B cell (primary cell): Measurements from ENCODE around the gene FBF1. TPM values are rescaled to one million over a fixed set of nuclear protein-coding genes. Genes with fewer than 3 reads are reported as not detected.
"Not testable (repeated sequence)": the region's sequence is repeated elsewhere in the genome, so short reads cannot be mapped to it uniquely, and the experiment has no call there.

ENCODE experiments used
- ATAC-seq: fragments of 200-7000 bp; cut with Tn5 transposase; one replicate; pipeline ENCODE4 v1.10.0; 2021; ENCODE audit warnings: low read depth, mild to moderate bottlenecking, moderate number of reproducible peaks, moderate library complexity
- CTCF ChIA-PET: fragments of 350-600 bp; sonication (Branson Sonifier 250); formaldehyde crosslinking; loops from one replicate; lab custom pipeline; 2021; ENCODE audit warnings: antibody characterized with exemption, inconsistent platforms; lab: Charles Lee
- POLR2A ChIA-PET: fragments of 350-600 bp; sonication (Branson Sonifier 250); formaldehyde crosslinking; loops from one replicate; lab custom pipeline; 2021; ENCODE audit warnings: antibody characterized with exemption; lab: Charles Lee
- DNase-seq: peaks from one replicate; pipeline ENCODE4 v3.0.0; 2013
- H2AFZ ChIP-seq: 2 replicates; pipeline ENCODE4 v1.6.1; 2012; ENCODE audit warnings: mild to moderate bottlenecking, low read depth, low read length; ENCODE audit not compliant: insufficient read depth, poor library complexity, severe bottlenecking
- H3K27ac ChIP-seq, 2 donors: 1 replicate in 1 of 2; 2 replicates in 1 of 2; pipeline ENCODE4 v1.5.1; 2012 to 2013; ENCODE audit warnings: low read length in 2 of 2, mild to moderate bottlenecking in 2 of 2, moderate library complexity in 1 of 2
- H3K27me3 ChIP-seq, 4 experiments: fragments of 200-600 bp in 1 of 4; sonication (generic) in 1 of 4; replicated peaks in 1 of 4; 1 replicate in 2 of 4; 2 replicates in 2 of 4; pipeline versions ENCODE4 v1.6.1 to v1.7.0; 2013 to 2016; ENCODE audit warnings: low read length in 3 of 4, mild to moderate bottlenecking in 2 of 4, mixed read lengths in 1 of 4, moderate library complexity in 1 of 4; ENCODE audit not compliant: insufficient read depth in 4 of 4, control insufficient read depth in 3 of 4; ENCODE audit errors: control extremely low read depth in 1 of 4
- H3K36me3 ChIP-seq, 2 experiments: replicated peaks in 1 of 2; 1 replicate in 1 of 2; 2 replicates in 1 of 2; pipeline versions ENCODE4 v1.6.1 to v1.7.1; 2013; ENCODE audit warnings: low read length in 1 of 2; ENCODE audit not compliant: insufficient read depth in 2 of 2, control insufficient read depth in 1 of 2; ENCODE audit errors: control extremely low read depth in 1 of 2, extremely low read depth in 1 of 2
- H3K4me1 ChIP-seq, 2 donors: fragments of 200-600 bp in 1 of 2; sonication (generic) in 1 of 2; 1 replicate in 1 of 2; 2 replicates in 1 of 2; pipeline versions ENCODE4 v1.5.1 to v1.6.1; 2013 to 2017; ENCODE audit warnings: low read length in 2 of 2; ENCODE audit not compliant: control insufficient read depth in 2 of 2, insufficient read depth in 2 of 2
- H3K4me2 ChIP-seq: replicated peaks from 2 replicates; pipeline ENCODE3; 2012; ENCODE audit warnings: mild to moderate bottlenecking, low read depth, low read length; ENCODE audit not compliant: poor library complexity, severe bottlenecking
- H3K4me3 ChIP-seq, 5 experiments: fragments of 200-600 bp in 1 of 5; sonication (generic) in 1 of 5; 1 replicate in 3 of 5; 2 replicates in 2 of 5; pipeline versions ENCODE4 v1.5.1 to v1.7.0; 2011 to 2016; ENCODE audit warnings: low read length in 4 of 5, mild to moderate bottlenecking in 4 of 5, low read depth in 2 of 5, control low read depth in 1 of 5, moderate library complexity in 1 of 5; ENCODE audit not compliant: insufficient read depth in 1 of 5; ENCODE audit errors: control extremely low read depth in 1 of 5, extremely low read depth in 1 of 5
- H3K79me2 ChIP-seq: fragments of 200-600 bp; sonication (generic); one replicate; pipeline ENCODE4 v1.6.0; 2016; ENCODE audit warnings: low read length; ENCODE audit not compliant: control insufficient read depth, insufficient read depth
- H3K9ac ChIP-seq: fragments of 200-600 bp; sonication (generic); 2 replicates; pipeline ENCODE4 v1.6.1; 2017; ENCODE audit warnings: mild to moderate bottlenecking, low read length, moderate library complexity
- H3K9me3 ChIP-seq, 3 donors: one replicate each; pipeline versions ENCODE4 v1.6.1 to v1.7.1; 2013; ENCODE audit warnings: low read length in 2 of 3; ENCODE audit not compliant: control insufficient read depth in 2 of 3, insufficient read depth in 1 of 3; ENCODE audit errors: control extremely low read depth in 1 of 3
- H4K20me1 ChIP-seq: 2 replicates; pipeline ENCODE4 v1.6.0; 2012; ENCODE audit warnings: mild to moderate bottlenecking, low read length; ENCODE audit not compliant: insufficient read depth, control insufficient read depth, poor library complexity, severe bottlenecking
- H3K27ac Mint-ChIP-seq: one replicate; pipeline ENCODE4 v1.8.0; 2021; ENCODE audit warnings: mixed read lengths
- H3K27me3 Mint-ChIP-seq: one replicate; pipeline ENCODE4 v1.8.0; 2021; ENCODE audit warnings: mixed read lengths
- H3K4me1 Mint-ChIP-seq: one replicate; pipeline ENCODE4 v1.8.0; 2021; ENCODE audit warnings: mixed read lengths
- H3K4me3 Mint-ChIP-seq: one replicate; pipeline ENCODE4 v1.8.0; 2021; ENCODE audit warnings: mixed read lengths
- H3K9me3 Mint-ChIP-seq: one replicate; pipeline ENCODE4 v1.8.0; 2022; ENCODE audit warnings: mixed read lengths; ENCODE audit not compliant: insufficient read depth
- EZH2 ChIP-seq: IDR thresholded peaks from 2 replicates; pipeline ENCODE4 v1.6.1; 2012; ENCODE audit warnings: borderline replicate concordance, low read depth, mild to moderate bottlenecking, moderate library complexity, low read length; ENCODE audit not compliant: insufficient read depth, poor library complexity, severe bottlenecking
- WGBS: methylation state at CpG from one replicate; pipeline ENCODE4 v1.1.5; 2013; ENCODE audit warnings: missing lambda C conversion rate; ENCODE audit not compliant: insufficient coverage; 5-methylcytosine and 5-hydroxymethylcytosine counted together
- intact Hi-C: fragments of 100-400 bp; cut with micrococcal nuclease; formaldehyde crosslinking; loops from one replicate; pipeline ENCODE4 v1.10.0; 2022
- polyA plus RNA-seq: library from polyadenylated mRNA; depleted of rRNA; stranded (reverse); fragments of >200 nt; gene quantifications from 2 replicates; pipeline ENCODE4 v1.2.3, GENCODE V29; 2012
- total RNA-seq, 2 donors: library from RNA; stranded (reverse); fragments of 120-200 nt in 1 of 2; gene quantifications; 1 replicate in 1 of 2; 2 replicates in 1 of 2; pipeline versions ENCODE4 v1.2.3 to v1.2.4, GENCODE V29; 2013 to 2022
- TF ChIP-seq, protein P1 (sequence below): fragments of 200-600 bp; IDR thresholded peaks from one replicate; pipeline ENCODE4 v1.8.0; 2022; ENCODE audit warnings: antibody characterized with exemption, mild to moderate bottlenecking

FBF1 gene
- total and polyA plus RNA-seq, 2 donors (not counting 1 experiment from before 2014, with no cell fraction given), result 21.6 to 31.5 TPM

- H3K27me3 Mint-ChIP-seq, result not testable (repeated sequence)
- peak overlapping the region; percentile 64 for H3K4me3 Mint-ChIP-seq
Measured at GRCh38 chr17:75864887-75865286, 76.0 kb downstream of the FBF1 start.

GRCh38 chr17:75864448-75864871 is 76.4 kb downstream of the FBF1 start:
- peak overlapping the region; percentile 93 for H3K27ac Mint-ChIP-seq
- peak; percentile 88 for ATAC-seq
- CTCF ChIA-PET, result interaction anchor here (0.8 to 3.3 kb wide), 7 partner anchors 9 to 141 kb away, joined by 3 to 13 read pairs (median 3); partner anchors contain the start of genes TRIM65 and WBP2
- Histone ChIP-seq H3K9ac (peak overlapping the region; percentile 3), H3K79me2 (no peaks in the 10 kb centered on the region), H3K4me1 (peaks cover 15 to 23% of the 10 kb centered on the region in 2 donors), H3K4me3 (no peak overlapping the region), H3K4me2 (peak overlapping the region; percentile 48), H3K27me3 (no peaks in the 10 kb centered on the region), H3K36me3 (no peaks in the 10 kb centered on the region), H4K20me1 (no peaks in the 10 kb centered on the region), H2AFZ (peak overlapping the region; percentile 56), H3K9me3 (no peaks in the 10 kb centered on the region), H3K27ac (peak overlapping the region; percentile 78 to 82)
- no peaks in the 10 kb centered on the region for H3K27me3 Mint-ChIP-seq
- WGBS, result 4% methylated on average over 4 of the region's 8 CpGs
- DNase-seq, result peak; percentile 88
- TF ChIP-seq EZH2, result no peak
- TF ChIP-seq, protein P1, sequence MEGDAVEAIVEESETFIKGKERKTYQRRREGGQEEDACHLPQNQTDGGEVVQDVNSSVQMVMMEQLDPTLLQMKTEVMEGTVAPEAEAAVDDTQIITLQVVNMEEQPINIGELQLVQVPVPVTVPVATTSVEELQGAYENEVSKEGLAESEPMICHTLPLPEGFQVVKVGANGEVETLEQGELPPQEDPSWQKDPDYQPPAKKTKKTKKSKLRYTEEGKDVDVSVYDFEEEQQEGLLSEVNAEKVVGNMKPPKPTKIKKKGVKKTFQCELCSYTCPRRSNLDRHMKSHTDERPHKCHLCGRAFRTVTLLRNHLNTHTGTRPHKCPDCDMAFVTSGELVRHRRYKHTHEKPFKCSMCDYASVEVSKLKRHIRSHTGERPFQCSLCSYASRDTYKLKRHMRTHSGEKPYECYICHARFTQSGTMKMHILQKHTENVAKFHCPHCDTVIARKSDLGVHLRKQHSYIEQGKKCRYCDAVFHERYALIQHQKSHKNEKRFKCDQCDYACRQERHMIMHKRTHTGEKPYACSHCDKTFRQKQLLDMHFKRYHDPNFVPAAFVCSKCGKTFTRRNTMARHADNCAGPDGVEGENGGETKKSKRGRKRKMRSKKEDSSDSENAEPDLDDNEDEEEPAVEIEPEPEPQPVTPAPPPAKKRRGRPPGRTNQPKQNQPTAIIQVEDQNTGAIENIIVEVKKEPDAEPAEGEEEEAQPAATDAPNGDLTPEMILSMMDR, result no peak
- POLR2A ChIA-PET, result interaction anchor here (0.6 to 1.6 kb wide), 5 partner anchors 9 to 130 kb away, joined by 3 to 12 read pairs (median 5); partner anchors contain the start of genes UNK and WBP2
- no peaks in the 10 kb centered on the region for H3K9me3 Mint-ChIP-seq
- intact Hi-C loops, result loop anchor here (1.0 kb wide), 2 partner anchors 9 to 12 kb away; partner anchors contain the start of gene WBP2
- peak overlapping the region; percentile 64 for H3K4me3 Mint-ChIP-seq
- peaks cover 23% of the 10 kb centered on the region for H3K4me1 Mint-ChIP-seq

More at GRCh38 chr17:75864887-75865286, 76.0 kb downstream of the FBF1 start:
- not testable (repeated sequence) for H4K20me1 ChIP-seq, DNase-seq, H3K36me3 ChIP-seq, H3K9me3 Mint-ChIP-seq, H3K9me3 ChIP-seq, H3K4me3 ChIP-seq, H3K27me3 ChIP-seq, H3K79me2 ChIP-seq
- peak overlapping the region; percentile 93 for H3K27ac Mint-ChIP-seq
- peak overlapping the region; percentile 78 to 82 for H3K27ac ChIP-seq
- H3K4me2 ChIP-seq, result peak overlapping the region; percentile 48
- intact Hi-C loops, result loop anchor here (1.0 kb wide), 2 partner anchors 10 to 11 kb away; partner anchors contain the start of gene WBP2
- ChIA-PET CTCF (interaction anchor here (0.8 to 3.3 kb wide), 7 partner anchors 10 to 140 kb away, joined by 3 to 13 read pairs (median 3); partner anchors contain the start of genes TRIM65 and WBP2), POLR2A (interaction anchor here (0.6 to 1.6 kb wide), 5 partner anchors 10 to 130 kb away, joined by 3 to 12 read pairs (median 5); partner anchors contain the start of gene WBP2)
- peaks cover 22% of the 10 kb centered on the region for H3K4me1 Mint-ChIP-seq
- peak overlapping the region; percentile 3 for H3K9ac ChIP-seq
- ATAC-seq, result peak; percentile 11
- peaks cover 13 to 19% of the 10 kb centered on the region in 2 donors for H3K4me1 ChIP-seq
- WGBS, result 86% methylated on average over 2 of the region's 4 CpGs
- peak overlapping the region; percentile 56 for H2AFZ ChIP-seq
